ENCODE measurements around the gene PHF20.

- TF ChIP-seq EZH2 (IDR thresholded peaks at IDR 0.05; ENCODE audit: borderline replicate concordance, insufficient read depth, low read length, poor library complexity, severe bottlenecking) = no peak
- no peak for TF ChIP-seq CTCF (IDR thresholded peaks at IDR 0.05; ENCODE audit: poor library complexity, severe bottlenecking)
- TF ChIP-seq, protein P1, sequence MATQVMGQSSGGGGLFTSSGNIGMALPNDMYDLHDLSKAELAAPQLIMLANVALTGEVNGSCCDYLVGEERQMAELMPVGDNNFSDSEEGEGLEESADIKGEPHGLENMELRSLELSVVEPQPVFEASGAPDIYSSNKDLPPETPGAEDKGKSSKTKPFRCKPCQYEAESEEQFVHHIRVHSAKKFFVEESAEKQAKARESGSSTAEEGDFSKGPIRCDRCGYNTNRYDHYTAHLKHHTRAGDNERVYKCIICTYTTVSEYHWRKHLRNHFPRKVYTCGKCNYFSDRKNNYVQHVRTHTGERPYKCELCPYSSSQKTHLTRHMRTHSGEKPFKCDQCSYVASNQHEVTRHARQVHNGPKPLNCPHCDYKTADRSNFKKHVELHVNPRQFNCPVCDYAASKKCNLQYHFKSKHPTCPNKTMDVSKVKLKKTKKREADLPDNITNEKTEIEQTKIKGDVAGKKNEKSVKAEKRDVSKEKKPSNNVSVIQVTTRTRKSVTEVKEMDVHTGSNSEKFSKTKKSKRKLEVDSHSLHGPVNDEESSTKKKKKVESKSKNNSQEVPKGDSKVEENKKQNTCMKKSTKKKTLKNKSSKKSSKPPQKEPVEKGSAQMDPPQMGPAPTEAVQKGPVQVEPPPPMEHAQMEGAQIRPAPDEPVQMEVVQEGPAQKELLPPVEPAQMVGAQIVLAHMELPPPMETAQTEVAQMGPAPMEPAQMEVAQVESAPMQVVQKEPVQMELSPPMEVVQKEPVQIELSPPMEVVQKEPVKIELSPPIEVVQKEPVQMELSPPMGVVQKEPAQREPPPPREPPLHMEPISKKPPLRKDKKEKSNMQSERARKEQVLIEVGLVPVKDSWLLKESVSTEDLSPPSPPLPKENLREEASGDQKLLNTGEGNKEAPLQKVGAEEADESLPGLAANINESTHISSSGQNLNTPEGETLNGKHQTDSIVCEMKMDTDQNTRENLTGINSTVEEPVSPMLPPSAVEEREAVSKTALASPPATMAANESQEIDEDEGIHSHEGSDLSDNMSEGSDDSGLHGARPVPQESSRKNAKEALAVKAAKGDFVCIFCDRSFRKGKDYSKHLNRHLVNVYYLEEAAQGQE (IDR thresholded peaks at IDR 0.05; ENCODE audit: borderline replicate concordance) = no peak
These were observed 2.6 kb downstream of the PHF20 start for GRCh38 chr20:35774391-35774790.
